G401 (cell line): ENCODE measurements around the gene KCTD15. TPM values are rescaled to one million over a fixed set of nuclear protein-coding genes. Genes with fewer than 3 reads are reported as not detected.

Experiments
- DNase-seq: peaks from one replicate; pipeline ENCODE4 v3.0.0-alpha.2; 2015; ENCODE audit warnings: low spot score
- in situ Hi-C: cut with HindIII; loops from 2 replicates; pipeline ENCODE4 v1.10.0; 2016; ENCODE audit warnings: low sequenced_read_pairs, mixed read lengths
- total RNA-seq: library from RNA; depleted of rRNA; stranded (reverse); fragments of >200 nt; shearing (Covaris generic); gene quantifications from 2 replicates; pipeline ENCODE4 v1.2.3, GENCODE V29; 2014

The KCTD15 gene
- total RNA-seq, 1 experiment from 2014 or later: 98.4 TPM

DNA sequence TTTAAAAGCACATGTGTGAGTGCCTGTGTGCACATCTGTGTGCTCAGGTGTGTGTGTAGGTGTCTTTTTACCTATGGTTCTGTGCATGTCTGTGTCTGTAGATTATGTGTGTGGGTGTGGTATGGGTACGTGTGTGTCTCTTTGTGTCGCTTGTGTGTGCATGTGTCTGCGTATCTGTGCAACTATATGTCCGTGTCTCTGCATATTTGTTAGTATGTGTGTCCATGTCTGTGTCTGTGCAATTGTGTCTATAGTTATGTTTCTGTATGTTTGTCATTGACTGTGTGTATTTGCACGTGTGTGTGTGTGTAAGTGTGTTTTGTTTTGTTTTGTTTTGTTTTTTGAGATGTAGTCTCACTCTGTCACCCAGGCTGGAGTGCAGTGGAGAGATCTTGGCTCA, 7.3 kb upstream of the KCTD15 start:
- in situ Hi-C loops: no loop called here
- DNase-seq: no peak

DNA sequence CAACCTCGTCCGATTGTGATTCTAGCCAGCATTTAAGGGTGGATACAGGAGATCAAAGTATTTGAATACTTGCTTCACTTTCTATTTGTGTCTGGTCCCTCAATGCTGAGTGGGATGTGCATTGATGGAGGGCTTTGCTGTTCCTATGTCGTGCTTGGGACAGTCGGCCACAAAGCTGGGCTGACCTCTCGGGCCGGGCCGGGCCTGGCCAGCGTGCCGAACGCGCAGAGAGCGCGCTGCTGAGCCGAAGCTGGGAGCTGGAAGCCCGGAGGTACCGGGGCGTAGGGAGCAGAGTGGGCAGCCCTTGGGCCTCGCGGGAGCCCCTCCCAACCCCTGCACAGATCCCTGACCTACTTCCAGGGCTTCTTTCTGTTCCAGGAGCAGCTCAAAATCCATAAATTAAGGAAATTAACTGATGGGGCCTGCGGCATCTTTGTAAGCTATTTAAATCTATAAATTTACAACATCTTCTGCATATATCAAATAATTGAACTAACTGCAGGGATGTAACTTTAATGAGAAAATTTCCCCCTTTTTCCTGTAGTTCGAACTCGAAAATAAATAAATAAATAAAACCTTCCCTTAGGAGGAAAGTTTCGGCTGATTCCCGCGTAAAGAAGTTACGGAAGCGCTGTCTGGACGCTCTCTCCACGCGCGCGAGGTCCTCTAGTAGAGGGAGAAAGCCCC, 1.8 kb upstream of the KCTD15 start:
- peak; percentile 22 for DNase-seq
- in situ Hi-C loops: no loop called here

DNA sequence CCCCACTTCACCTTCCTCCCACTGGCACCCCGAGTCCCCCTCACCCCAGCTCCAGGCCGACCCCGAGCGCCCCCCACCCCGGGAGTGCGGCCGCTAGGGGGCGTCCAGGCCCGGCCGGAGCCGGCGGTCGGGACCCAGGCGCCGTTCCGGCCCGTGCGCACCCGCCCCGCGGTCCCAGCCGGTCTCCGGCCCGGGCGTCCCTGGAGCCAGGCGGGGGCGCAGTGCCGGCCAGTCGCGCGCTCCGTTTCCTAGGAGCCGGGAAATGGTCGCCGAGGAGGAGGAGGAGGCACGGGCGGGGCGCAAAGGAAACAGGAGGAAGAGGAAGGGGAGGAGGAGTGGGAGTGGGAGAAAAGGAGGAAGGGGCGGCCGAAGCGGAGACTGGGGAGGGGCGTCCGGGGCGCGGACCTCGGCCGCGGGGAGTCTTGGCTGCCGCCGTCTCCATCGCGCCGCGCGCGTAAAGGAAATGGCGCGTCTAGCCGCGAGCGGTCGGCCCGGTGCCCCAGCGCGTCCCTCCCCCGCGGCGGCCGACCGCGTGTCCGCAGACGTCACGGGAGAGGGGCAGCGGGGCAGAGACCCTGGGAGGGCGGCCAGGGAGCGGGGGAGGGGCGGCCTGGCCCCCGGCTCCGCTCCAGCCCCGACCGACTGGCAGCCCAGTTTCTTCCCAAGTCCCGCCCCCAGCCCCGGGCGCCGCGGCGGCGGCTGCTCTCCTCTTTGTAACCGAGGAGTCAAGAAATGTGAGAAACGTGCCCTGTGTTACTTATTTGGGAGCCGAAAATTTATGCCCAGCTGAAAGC, 1.1 kb upstream of the KCTD15 start:
- in situ Hi-C loops: no loop called here
- peak; percentile 65 for DNase-seq

DNA sequence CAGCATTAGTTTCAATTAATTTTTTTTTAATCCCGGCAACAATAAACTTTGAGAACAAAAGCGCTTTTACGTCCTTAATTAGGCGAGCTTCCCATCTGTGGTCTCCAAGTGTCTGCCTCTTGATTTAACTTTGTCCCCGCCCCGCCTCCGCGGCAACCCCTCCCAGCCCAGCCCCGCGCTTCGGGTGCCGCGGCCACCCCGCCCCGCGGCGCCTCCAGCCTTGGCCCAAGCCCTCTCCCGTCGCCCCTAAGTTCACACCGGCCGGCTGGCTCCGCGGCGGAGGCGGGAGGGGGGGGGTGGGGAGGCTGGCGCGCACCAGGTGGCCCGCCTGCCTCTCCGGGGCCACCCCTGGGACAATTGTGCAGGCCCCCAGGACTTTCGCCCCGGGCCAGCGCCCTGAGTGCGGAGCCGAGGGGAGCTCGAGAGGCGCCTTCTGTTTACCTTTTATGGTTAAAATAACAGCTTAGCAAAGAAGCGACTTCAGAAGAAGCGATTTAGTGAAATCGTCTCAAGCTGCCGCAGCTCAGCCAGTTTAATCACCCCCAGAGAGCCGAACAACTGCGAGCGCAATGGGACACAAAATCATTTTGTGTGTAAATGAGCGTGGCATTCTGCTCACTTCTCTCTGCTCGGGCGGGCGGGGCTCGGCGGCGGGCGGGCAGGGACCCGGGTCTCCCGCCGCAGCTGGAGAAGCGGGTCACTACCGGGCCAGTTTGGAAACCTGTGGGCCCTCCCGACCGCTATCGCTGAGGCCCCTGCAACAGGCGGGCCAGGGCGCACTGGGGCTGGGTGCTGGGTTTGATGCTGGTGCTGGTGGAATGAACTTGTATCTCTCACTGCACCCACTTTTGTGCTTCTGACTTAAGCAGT, 1.4 kb downstream of the KCTD15 start:
- peak; percentile 37 for DNase-seq
- in situ Hi-C loops: no loop called here

DNA sequence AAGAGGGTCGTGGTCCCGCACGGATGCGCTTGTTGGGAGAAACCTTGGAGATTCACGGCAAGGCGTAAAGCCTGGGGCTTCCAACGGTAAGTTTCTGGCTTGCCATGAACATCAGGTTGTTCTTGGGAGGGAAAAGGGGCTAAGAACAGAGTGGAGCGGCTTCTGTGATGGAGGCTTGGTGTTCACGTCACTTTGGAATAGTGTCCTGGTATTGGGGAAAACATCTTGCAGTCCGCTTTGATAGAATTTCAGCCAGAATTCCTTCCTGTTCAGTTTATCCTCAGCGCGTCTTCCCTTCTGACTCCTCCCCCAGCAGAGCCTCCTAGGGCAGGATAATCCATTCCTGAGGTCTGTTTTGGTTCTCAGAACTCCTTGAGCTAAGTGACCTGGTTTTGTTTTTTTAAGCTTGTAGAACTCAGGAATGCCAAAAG, 2.0 kb downstream of the KCTD15 start:
- DNase-seq: peak; percentile 46
- in situ Hi-C loops: no loop called here

DNA sequence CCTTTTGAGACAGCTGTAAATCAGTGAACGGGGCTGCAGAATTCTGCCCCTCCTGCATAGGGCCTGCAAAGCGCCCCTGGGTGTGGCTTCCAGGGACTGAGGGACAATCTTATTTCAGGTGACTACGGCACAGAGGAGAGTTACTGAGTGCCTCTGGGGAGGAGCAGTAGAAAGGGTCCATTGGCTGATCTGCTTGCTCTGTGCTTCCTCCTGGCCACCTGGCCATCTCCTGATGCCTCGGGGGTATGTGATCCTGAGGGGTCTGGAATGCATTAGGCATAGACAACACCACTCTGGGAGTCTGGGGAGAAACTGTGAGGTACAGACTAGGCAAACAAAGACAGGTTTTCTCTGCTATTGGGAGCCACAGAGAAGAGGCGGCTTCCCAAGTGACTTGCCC, 2.8 kb downstream of the KCTD15 start:
- no peak for DNase-seq
- in situ Hi-C loops: no loop called here

DNA sequence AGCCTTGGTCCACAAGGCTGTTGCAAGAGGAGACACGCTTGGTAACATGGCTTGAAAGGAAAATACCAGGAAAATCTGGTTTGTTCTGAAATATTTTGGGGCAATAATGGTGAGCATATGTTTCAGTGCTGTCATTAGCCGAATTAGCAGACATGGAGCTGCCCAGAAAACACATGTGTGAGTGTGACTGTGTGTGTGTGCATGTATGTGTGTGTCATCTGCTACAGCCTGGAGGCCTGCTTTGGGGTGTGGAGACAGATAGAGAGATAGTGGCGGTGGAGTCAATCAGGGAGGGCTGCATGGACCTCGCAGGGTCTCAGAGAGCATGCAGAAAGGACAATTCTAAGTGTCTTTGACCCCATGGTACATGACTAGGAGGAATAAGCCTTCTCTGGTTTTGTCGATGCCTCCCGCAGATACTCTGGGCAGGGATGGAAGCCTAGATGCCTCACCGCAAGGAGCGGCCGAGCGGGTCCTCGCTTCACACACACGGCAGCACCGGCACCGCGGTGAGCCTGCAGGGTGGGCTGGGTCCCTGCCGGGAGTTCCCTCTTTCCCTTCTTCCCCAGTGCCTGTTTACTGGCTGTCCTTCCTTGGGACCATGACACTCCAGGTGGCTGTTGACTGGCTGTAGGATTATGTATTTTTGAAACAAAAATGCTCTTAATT, 3.5 kb downstream of the KCTD15 start:
- in situ Hi-C loops: no loop called here
- no peak for DNase-seq

DNA sequence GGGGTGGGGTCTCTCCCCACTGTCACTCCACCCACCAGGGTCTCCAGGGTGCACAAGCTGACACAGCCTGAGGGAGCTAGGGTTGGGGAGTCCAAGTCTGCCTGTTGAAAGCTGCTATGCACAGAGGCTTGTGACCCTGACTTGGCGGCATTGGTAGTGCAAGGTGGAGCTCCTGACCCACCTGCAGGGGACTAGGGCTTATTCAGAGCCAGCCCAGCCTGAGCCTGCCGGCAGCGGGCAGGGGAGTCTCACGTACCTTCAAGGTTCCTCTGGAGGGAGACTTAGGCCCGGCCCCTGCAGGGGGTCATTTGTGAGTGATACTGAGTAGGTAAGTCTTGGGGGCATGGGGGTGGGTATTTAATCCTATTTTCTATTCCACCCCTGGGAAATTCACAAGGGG, 4.7 kb downstream of the KCTD15 start:
- no peak for DNase-seq
- in situ Hi-C loops: no loop called here

DNA sequence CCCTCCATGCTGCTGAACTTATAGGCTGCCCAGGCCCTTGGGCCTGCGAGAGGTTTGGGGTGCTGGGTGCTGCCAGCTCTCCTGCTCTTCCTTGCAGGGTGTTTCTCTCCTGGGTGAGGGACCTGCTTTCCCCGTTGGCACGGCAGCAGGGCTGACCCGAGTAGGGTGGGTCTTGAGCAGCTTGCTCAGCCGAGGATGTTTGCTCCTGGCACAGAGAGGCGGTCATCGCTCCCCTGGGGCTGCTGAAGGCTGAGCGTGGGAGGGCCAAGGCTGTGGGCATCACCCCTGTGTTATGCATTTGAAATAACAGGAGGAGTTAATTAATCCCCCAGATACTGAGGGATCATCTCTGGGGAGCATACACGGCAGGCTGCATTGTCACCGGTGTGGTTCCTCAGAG, 5.3 kb downstream of the KCTD15 start:
- DNase-seq: no peak
- in situ Hi-C loops: no loop called here

DNA sequence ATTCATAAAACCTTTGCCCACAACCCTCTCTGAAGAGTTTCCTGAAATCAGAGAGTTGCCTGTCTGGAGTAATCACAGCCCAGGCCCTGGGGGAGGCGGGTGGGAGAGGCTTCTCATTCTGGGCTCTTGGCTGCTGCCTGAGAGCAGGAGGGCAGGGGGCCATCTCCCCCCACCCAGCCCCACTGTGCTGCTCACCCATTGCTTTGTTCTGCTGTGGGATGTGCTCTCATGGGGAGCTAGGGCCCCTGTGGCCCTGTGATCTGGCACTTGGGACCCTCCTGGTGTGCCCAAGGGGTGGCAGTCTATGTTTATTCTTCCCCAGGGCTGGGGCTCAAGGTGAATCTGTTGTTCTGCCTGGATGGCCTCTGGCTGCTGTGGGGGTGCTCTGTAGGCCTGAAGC, 6.1 kb downstream of the KCTD15 start:
- in situ Hi-C loops: no loop called here

DNA sequence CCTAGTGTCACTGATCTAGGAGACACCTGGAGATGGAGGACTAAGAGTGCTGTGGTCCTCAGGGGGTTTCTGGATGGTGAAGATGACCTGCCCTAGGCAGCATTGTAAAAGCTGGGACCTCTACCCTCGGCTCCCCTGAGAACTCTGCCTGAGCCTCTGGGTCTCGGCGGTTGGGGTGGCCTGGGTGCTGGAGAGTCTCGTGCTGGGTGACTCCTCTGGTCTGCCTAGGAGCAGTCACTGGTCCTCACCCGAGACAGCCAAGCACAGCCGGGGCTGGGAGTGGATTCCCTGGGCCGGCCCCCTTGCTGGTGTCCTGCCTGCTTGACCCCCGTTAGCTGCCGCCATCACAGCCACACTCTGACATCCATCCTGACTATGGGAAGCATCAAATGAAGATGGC, 6.7 kb downstream of the KCTD15 start:
- in situ Hi-C loops: no loop called here

More for the DNA sequence above, 6.1 kb downstream of the KCTD15 start:
- no peak for DNase-seq

DNA sequence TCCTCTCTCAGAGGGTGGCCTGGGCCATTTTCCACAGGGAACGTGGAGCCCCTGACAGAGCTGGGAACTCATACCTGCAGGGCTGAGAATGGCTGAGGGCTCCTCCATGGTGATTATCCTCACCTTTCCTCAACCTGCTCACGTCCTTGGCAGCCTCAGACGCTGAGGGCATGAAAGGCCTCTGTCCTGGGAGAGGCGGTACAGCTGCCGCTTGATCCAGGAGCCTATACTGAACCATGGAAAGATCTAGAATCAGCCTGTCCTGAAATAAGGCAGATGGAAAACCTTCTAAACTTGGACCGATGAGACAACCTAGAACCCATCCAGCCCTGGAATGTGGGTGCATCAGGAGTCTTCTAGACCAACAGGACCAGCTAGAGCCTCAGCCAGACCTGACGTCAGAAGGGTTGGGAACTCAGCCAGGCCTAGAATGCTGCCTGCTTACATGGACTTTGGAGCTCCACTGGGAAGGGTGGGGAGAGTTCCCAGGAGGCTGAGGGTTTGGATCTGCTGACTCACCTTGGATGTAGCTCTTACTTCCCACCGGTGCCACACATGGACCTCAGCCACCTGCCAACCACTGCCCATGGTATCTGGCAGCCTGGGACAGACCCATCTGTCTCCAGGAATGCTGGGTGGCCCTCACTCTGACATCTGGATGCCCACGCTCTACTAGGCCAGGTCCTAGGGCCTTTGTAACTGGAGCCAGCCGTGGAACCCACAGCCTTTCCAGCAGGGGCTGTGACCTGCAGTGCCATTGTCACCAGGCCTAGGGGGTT, 7.5 kb downstream of the KCTD15 start:
- peak; percentile 43 for DNase-seq
- in situ Hi-C loops: no loop called here

More for the DNA sequence above, 6.7 kb downstream of the KCTD15 start:
- DNase-seq: no peak

DNA sequence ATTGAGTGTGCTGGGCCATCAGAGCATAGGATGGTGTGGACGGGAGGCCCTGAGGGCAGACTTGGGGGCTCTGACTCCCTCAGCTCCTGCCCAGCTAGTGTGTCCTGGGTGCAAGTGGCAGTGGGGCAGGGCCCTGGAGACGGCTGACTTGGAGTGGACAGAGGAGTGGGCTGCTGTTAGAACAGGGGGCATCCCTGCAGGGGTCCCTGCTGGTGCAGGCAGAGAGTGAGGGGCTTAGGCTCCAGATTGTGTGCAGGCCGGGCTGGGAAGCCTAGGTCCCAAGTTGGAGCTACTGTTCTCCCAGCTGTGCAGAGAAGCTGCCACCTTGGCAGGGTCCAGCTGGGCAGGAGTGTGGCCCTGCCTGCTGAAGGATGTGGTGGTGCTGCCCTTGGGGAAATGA, 8.6 kb downstream of the KCTD15 start:
- no peak for DNase-seq
- in situ Hi-C loops: no loop called here

DNA sequence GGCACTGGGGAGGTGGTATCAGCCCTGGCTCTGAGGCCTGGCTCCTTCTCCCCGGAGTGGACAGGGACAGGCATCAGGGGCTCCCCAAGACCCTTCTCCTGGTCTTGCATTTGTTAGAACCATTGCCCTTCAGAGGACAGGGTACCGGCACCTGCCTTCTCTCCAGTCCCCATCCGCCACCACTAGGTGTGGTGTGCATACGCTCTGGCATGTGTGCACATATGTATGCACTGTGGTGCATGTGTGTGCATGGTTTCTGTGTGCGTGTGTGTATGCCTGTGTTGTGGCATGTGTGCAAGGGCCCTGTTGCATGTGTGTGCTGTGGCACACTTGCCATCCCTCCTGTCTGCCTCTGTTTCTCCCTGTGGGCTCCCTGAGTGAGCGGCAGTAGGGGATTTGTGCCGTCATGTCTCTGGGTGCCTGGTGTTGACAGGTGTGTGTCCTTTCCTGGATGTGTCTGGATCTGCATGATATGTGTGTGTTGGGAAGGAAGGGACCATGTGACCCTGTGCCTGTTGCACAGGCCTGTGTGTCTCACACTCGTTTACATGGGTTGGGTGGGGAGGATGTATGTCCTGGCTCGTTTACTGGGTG, 9.3 kb downstream of the KCTD15 start:
- in situ Hi-C loops: no loop called here
- no peak for DNase-seq

DNA sequence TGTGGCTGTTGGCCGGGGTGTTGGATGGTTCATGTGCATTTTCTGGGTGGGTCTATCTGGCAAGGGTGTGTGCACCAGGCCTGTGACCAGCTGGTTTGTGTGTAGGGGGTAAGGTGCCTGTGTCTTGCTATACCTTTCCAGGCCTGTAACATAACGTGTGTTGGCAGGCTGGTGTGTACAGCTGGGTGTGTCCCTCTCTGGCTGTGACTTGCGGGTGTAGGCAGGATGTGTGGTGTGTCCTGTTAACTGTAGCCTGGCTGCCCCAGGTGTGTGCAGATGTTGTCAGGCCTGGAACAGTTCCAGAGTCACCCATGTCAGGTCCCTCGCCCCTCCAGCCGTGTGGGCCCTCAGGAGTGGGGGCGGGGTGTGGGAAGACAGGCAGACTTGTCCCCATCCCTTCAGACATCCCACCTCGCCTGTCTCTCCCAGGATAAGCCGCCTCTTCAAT, 9.8 kb downstream of the KCTD15 start:
- in situ Hi-C loops: no loop called here
- DNase-seq: no peak

DNA sequence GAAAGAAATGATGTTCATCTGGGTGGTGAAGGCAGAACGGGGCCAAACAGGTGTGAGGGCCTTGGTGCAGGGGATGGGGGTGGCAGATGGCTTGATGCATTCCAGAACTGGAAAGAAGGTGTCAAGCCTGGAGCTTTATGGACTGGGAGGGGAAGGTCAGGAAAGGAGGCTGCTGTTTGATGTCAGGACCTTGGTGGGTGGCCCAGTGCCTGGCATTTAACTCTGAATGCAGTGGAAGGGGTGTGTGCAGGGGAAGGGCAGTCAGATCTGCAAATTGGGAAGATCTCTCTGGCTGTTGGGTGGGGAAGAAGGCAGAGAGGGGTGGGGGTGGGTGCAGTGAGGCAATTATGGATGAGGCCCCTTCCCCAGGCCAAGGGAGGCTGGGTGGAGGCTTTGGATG, 11.7 kb downstream of the KCTD15 start:
- in situ Hi-C loops: no loop called here
- no peak for DNase-seq

DNA sequence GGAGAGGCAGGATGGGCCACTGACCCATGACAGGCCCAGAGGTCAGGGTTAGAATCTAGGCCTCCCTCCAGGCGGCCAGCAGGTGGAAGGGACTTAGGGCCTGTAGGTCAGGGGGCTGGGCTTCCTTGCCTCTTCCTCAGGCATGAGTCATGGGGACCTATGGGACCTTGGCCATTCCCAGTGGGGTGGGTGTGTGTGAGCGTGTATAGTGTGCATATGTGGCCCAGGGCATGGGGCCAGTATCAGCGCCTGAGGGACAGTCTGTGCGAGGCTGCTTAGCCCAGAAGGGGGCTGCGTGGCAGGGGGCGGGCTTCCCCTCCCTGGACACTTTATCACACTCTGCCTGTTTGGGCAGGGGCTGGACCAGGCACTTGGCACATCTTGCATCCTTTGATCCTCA, 13.3 kb downstream of the KCTD15 start:
- no peak for DNase-seq
- in situ Hi-C loops: no loop called here

DNA sequence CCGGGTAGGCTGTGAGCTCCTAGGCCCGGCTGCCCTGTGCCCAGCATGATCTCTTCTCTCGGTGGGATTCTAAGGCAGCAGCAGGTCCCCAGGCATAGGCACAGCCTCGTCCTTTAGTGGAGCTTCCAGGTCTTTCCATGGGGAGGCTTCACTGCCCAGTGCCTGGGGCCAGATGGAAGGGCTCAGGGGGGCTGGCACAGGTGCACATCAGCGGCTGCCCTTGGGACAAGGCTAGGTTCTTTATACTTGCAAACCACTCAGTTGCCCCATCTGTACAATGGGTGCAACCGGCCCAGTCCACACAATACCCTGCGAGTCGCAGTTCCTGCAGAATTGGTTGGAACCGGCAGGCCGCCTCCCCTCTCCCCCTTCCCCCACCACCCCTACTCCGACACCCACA, 14.2 kb downstream of the KCTD15 start:
- in situ Hi-C loops: no loop called here
- no peak for DNase-seq
